Neural cell (in vitro differentiated cells): Measurements from ENCODE around the gene CCDC63. TPM values are rescaled to one million over a fixed set of nuclear protein-coding genes. Genes with fewer than 3 reads are reported as not detected.

Experiments used
- H2AFZ ChIP-seq: fragments of 200-600, 300-800 bp; sonication (generic), shearing (Covaris generic); 2 replicates; pipeline ENCODE4 v1.6.0; 2014; ENCODE audit warnings: low read depth, mild to moderate bottlenecking, antibody characterized with exemption, low read length, moderate library complexity
- H3F3A ChIP-seq: fragments of 200-600 bp; shearing (Covaris generic); 2 replicates; pipeline ENCODE4 v1.6.1; 2016; ENCODE audit warnings: mild to moderate bottlenecking, moderate library complexity, mixed read lengths, antibody characterized with exemption, low read length; ENCODE audit not compliant: insufficient read depth, poor library complexity, severe bottlenecking
- H3K27ac ChIP-seq: fragments of 200-600, 300-800 bp; sonication (generic), shearing (Covaris generic); 2 replicates; pipeline ENCODE4 v1.5.1; 2014; ENCODE audit warnings: mild to moderate bottlenecking, low read length, moderate library complexity
- H3K27me3 ChIP-seq: fragments of 300-800, 200-600 bp; sonication (generic), shearing (Covaris generic); 2 replicates; pipeline ENCODE4 v1.6.0; 2014; ENCODE audit warnings: mild to moderate bottlenecking, low read depth, low read length, moderate library complexity; ENCODE audit not compliant: insufficient read depth
- H3K36me3 ChIP-seq: fragments of 300-800, 200-600 bp; sonication (generic), shearing (Covaris generic); 2 replicates; pipeline ENCODE4 v1.5.1; 2014; ENCODE audit warnings: mild to moderate bottlenecking, antibody characterized with exemption, low read length, moderate library complexity; ENCODE audit not compliant: insufficient read depth
- H3K4me2 ChIP-seq: fragments of 300-800, 200-600 bp; sonication (generic), shearing (Covaris generic); 2 replicates; pipeline ENCODE4 v1.6.0; 2014; ENCODE audit warnings: mild to moderate bottlenecking, low read length
- H3K4me3 ChIP-seq: fragments of 300-800, 200-600 bp; sonication (generic), shearing (Covaris generic); 2 replicates; pipeline ENCODE4 v1.5.1; 2014; ENCODE audit warnings: mild to moderate bottlenecking, low read length, moderate library complexity
- H3K79me2 ChIP-seq: fragments of 200-600 bp; shearing (Covaris generic); replicated peaks from 2 replicates; pipeline ENCODE4 v1.6.0; 2014; ENCODE audit warnings: mild to moderate bottlenecking, low read length, moderate library complexity; ENCODE audit not compliant: insufficient read depth
- H3K9ac ChIP-seq: fragments of 300-800, 200-600 bp; sonication (generic), shearing (Covaris generic); 2 replicates; pipeline ENCODE4 v1.6.1; 2016; ENCODE audit warnings: mild to moderate bottlenecking, low read length, mixed read lengths
- H3K9me2 ChIP-seq: fragments of 200-600 bp; shearing (Covaris generic); 2 replicates; pipeline ENCODE4 v1.6.1; 2016; ENCODE audit warnings: mild to moderate bottlenecking, low read length, mixed read lengths; ENCODE audit not compliant: insufficient read depth
- H3K9me3 ChIP-seq: fragments of 200-600, 300-800 bp; sonication (generic), shearing (Covaris generic); 2 replicates; pipeline ENCODE4 v1.6.1; 2016; ENCODE audit warnings: mild to moderate bottlenecking, mixed run types, low read length, moderate library complexity, mixed read lengths
- H4K20me1 ChIP-seq: fragments of 200-600 bp; shearing (Covaris generic); 2 replicates; pipeline ENCODE4 v1.6.1; 2016; ENCODE audit warnings: mild to moderate bottlenecking, mixed run types; ENCODE audit not compliant: insufficient read depth
- EP300 ChIP-seq: fragments of 450-650 bp; conservative IDR thresholded peaks from 2 replicates; pipeline ENCODE4 v1.6.1; 2014; ENCODE audit warnings: antibody characterized with exemption, mild to moderate bottlenecking, moderate library complexity; ENCODE audit not compliant: poor library complexity, severe bottlenecking
- EZH2 ChIP-seq: fragments of 200-600, 300-800 bp; shearing (Covaris generic), sonication (generic); IDR thresholded peaks from 2 replicates; pipeline ENCODE4 v1.6.1; 2014; ENCODE audit warnings: antibody characterized with exemption, low read length, borderline replicate concordance, mild to moderate bottlenecking; ENCODE audit not compliant: insufficient read depth, poor library complexity, severe bottlenecking
- MXI1 ChIP-seq: fragments of 450-650 bp; conservative IDR thresholded peaks from 2 replicates; pipeline ENCODE4 v1.6.1; 2014; ENCODE audit warnings: antibody characterized with exemption, mild to moderate bottlenecking; ENCODE audit not compliant: poor library complexity, severe bottlenecking
- POLR2AphosphoS5 ChIP-seq: IDR thresholded peaks from 2 replicates; pipeline ENCODE4 v1.6.1; 2012
- RAD21 ChIP-seq: fragments of 450-650 bp; conservative IDR thresholded peaks from 2 replicates; pipeline ENCODE4 v1.6.1; 2014; ENCODE audit warnings: antibody characterized with exemption, mild to moderate bottlenecking, moderate library complexity
- SMC3 ChIP-seq: fragments of 450-650 bp; conservative IDR thresholded peaks from 2 replicates; pipeline ENCODE4 v1.6.1; 2014; ENCODE audit warnings: antibody characterized with exemption, mild to moderate bottlenecking, moderate library complexity; ENCODE audit not compliant: poor library complexity
- TAF1 ChIP-seq: IDR thresholded peaks from 2 replicates; pipeline ENCODE4 v1.6.1; 2012; ENCODE audit warnings: low read depth
- polyA plus RNA-seq: library from polyadenylated mRNA; depleted of rRNA; stranded (reverse); fragments of >200 nt; gene quantifications from 2 replicates; pipeline ENCODE4 v1.2.3, GENCODE V29; 2014
- TF ChIP-seq, protein P1 (sequence below): fragments of 450-650 bp; IDR thresholded peaks from 2 replicates; pipeline ENCODE4 v1.5.1; 2014; ENCODE audit warnings: antibody characterized with exemption, mild to moderate bottlenecking, moderate library complexity; ENCODE audit not compliant: poor library complexity, severe bottlenecking
- TF ChIP-seq, protein P2 (sequence below): IDR thresholded peaks from 2 replicates; pipeline ENCODE4 v1.6.1; 2012; ENCODE audit warnings: borderline replicate concordance

CCDC63 gene
- polyA plus RNA-seq, 1 donor from 2014 or later, result not detected

DNA sequence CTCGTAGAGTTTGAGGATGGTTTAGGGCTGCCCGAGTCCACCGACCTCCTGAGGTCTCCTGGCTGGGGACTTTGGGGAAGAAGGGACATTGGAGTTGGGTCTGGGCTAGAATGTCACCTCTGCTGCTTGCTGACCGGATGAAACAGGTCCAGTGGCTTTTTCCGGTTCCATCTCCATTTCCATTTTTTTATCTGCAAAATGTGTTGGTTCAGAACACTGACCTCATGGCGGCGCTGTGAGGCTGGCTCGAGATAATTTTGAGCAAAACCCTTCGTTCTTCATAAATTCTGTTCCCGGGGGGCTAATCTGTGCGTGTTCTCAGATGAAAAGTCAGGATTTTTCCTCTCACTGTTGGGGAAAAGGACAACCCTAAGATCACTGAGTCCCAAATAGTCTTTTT, 85.3 kb downstream of the CCDC63 start:
- Histone ChIP-seq H2AFZ (no peak overlapping the region), H3K27me3 (peaks cover 4% of the 10 kb centered on the region), H3K36me3 (no peaks in the 10 kb centered on the region), H4K20me1 (no peaks in the 10 kb centered on the region), H3K9ac (no peak overlapping the region), H3K27ac (no peak overlapping the region), H3K79me2 (no peaks in the 10 kb centered on the region), H3K4me3 (no peak overlapping the region), H3K9me2 (no peaks in the 10 kb centered on the region), H3K4me2 (no peak overlapping the region), H3K9me3 (no peaks in the 10 kb centered on the region), H3F3A (no peaks in the 10 kb centered on the region)
- TF ChIP-seq RAD21, result no peak

DNA sequence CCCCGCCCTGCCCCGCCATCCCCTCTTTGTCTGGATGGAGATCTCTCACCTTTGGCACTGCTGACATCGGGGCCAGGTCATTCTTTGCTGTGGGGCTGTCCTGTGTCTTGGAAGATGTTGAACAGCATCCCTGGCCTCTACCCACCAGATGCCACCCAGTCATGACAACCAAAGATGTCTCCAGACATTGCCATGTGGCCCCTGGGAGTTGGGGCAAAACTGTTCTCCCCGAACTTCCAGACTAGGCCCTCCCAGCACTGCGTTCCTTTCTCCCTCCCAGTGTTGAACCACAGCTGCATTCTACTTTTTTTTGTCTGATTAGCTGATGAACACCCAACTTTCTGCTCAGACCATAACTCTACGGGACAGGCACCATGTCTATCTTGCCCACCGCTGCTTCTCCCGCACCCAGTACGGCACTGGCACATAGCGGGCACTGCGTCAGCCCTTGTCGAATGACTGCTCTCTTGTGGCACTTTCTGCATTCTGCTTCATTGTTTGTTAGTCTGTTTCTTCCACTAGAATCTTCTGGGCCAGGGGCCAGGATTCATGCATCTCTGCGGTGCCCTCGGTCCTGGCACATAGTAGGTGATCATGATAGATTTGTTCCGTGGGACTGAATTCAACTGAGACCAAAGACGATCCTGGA, 86.7 kb downstream of the CCDC63 start:
- H3K9me3 ChIP-seq, result no peaks in the 10 kb centered on the region
- H3K27ac ChIP-seq, result no peak overlapping the region
- H3F3A ChIP-seq, result no peaks in the 10 kb centered on the region
- H3K4me2 ChIP-seq, result no peak overlapping the region
- TF ChIP-seq EZH2, result no peak
- H3K9ac ChIP-seq, result no peak overlapping the region
- H3K36me3 ChIP-seq, result no peaks in the 10 kb centered on the region
- H3K4me3 ChIP-seq, result no peak overlapping the region
- no peaks in the 10 kb centered on the region for H3K79me2 ChIP-seq
- peaks cover 4% of the 10 kb centered on the region for H3K27me3 ChIP-seq
- H4K20me1 ChIP-seq, result no peaks in the 10 kb centered on the region
- H2AFZ ChIP-seq, result no peak overlapping the region
- H3K9me2 ChIP-seq, result no peaks in the 10 kb centered on the region

DNA sequence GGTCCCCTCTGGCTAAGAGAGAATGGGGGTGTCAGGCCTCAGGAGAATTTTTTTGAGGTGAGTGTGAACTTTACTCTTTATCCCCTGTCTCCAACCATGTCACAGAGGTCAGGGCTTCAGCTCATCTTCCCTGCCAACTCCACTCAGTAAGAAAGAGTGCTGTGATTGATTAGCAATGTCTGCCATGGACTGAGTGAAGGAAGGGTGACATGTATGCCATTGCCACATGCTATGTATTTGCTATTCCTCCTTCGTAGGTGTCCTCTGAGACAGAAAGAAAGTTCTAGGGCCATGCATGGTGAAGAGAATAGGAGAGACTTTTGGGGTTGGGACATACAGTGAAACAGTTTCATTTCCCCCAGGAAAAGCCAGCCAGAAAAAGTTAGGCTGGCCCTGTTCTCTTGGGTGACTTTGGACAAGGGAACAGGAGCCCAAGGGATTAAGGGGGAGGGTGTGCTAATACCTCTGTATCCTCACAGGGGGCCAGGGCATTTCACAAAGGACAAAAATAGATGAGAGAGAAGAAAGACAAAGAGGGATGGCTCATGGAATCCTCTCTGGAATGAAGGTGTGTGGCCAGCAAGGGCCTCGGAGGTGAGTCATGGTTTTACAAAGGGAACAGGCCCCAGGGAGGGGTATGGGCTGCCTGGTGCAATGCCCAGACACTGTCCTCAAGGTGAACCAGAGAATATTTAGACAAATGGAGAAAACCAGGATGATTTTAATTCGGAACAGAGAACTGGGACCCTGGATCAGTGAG, 87.5 kb downstream of the CCDC63 start:
- Histone ChIP-seq H3K9me2 (no peaks in the 10 kb centered on the region), H3K36me3 (no peaks in the 10 kb centered on the region), H3K9ac (no peak overlapping the region), H2AFZ (no peak overlapping the region), H3K27me3 (peaks cover 4% of the 10 kb centered on the region), H3K9me3 (no peaks in the 10 kb centered on the region), H3K4me3 (no peak overlapping the region), H3K4me2 (no peak overlapping the region), H3K79me2 (no peaks in the 10 kb centered on the region), H3F3A (no peaks in the 10 kb centered on the region), H4K20me1 (no peaks in the 10 kb centered on the region), H3K27ac (no peak overlapping the region)
- TF ChIP-seq EZH2 (no peak), POLR2AphosphoS5 (no peak), MXI1 (no peak), EP300 (no peak), TAF1 (no peak), SMC3 (no peak), RAD21 (no peak)
- TF ChIP-seq, protein P1, sequence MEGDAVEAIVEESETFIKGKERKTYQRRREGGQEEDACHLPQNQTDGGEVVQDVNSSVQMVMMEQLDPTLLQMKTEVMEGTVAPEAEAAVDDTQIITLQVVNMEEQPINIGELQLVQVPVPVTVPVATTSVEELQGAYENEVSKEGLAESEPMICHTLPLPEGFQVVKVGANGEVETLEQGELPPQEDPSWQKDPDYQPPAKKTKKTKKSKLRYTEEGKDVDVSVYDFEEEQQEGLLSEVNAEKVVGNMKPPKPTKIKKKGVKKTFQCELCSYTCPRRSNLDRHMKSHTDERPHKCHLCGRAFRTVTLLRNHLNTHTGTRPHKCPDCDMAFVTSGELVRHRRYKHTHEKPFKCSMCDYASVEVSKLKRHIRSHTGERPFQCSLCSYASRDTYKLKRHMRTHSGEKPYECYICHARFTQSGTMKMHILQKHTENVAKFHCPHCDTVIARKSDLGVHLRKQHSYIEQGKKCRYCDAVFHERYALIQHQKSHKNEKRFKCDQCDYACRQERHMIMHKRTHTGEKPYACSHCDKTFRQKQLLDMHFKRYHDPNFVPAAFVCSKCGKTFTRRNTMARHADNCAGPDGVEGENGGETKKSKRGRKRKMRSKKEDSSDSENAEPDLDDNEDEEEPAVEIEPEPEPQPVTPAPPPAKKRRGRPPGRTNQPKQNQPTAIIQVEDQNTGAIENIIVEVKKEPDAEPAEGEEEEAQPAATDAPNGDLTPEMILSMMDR, result no peak
- TF ChIP-seq, protein P2, sequence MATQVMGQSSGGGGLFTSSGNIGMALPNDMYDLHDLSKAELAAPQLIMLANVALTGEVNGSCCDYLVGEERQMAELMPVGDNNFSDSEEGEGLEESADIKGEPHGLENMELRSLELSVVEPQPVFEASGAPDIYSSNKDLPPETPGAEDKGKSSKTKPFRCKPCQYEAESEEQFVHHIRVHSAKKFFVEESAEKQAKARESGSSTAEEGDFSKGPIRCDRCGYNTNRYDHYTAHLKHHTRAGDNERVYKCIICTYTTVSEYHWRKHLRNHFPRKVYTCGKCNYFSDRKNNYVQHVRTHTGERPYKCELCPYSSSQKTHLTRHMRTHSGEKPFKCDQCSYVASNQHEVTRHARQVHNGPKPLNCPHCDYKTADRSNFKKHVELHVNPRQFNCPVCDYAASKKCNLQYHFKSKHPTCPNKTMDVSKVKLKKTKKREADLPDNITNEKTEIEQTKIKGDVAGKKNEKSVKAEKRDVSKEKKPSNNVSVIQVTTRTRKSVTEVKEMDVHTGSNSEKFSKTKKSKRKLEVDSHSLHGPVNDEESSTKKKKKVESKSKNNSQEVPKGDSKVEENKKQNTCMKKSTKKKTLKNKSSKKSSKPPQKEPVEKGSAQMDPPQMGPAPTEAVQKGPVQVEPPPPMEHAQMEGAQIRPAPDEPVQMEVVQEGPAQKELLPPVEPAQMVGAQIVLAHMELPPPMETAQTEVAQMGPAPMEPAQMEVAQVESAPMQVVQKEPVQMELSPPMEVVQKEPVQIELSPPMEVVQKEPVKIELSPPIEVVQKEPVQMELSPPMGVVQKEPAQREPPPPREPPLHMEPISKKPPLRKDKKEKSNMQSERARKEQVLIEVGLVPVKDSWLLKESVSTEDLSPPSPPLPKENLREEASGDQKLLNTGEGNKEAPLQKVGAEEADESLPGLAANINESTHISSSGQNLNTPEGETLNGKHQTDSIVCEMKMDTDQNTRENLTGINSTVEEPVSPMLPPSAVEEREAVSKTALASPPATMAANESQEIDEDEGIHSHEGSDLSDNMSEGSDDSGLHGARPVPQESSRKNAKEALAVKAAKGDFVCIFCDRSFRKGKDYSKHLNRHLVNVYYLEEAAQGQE, result no peak
